H9 (cell line): Measurements from ENCODE around the gene ZNF804A. TPM values are rescaled to one million over a fixed set of nuclear protein-coding genes. Genes with fewer than 3 reads are reported as not detected.

ENCODE experiments used
- DNase-seq: peaks from one replicate; pipeline ENCODE4 v3.0.0-alpha.2; 2017
- H2AFZ ChIP-seq: one replicate; pipeline ENCODE4 v1.6.1; 2013; ENCODE audit warnings: mild to moderate bottlenecking, low read length, control low read depth, moderate library complexity
- H2AK5ac ChIP-seq: 2 replicates; pipeline ENCODE4 v1.6.1; 2013; ENCODE audit warnings: low read length, control low read depth, mixed read lengths; ENCODE audit not compliant: insufficient read length
- H2BK120ac ChIP-seq: one replicate; pipeline ENCODE4 v1.6.1; 2013; ENCODE audit warnings: low read depth, mild to moderate bottlenecking, low read length, control low read depth, inconsistent platforms; ENCODE audit not compliant: poor library complexity, severe bottlenecking
- H2BK12ac ChIP-seq: 2 replicates; pipeline ENCODE4 v1.6.1; 2013; ENCODE audit warnings: low read length, control low read depth, mixed read lengths, low read depth; ENCODE audit not compliant: insufficient read length
- H2BK15ac ChIP-seq: 2 replicates; pipeline ENCODE4 v1.6.1; 2013; ENCODE audit warnings: low read depth, low read length, control low read depth
- H2BK20ac ChIP-seq: one replicate; pipeline ENCODE4 v1.6.1; 2013; ENCODE audit warnings: low read depth, mild to moderate bottlenecking, low read length, control low read depth, inconsistent platforms; ENCODE audit not compliant: poor library complexity, severe bottlenecking
- H2BK5ac ChIP-seq: 2 replicates; pipeline ENCODE4 v1.6.1; 2013; ENCODE audit warnings: low read length, control low read depth, mixed read lengths; ENCODE audit not compliant: insufficient read length
- H3K14ac ChIP-seq: 2 replicates; pipeline ENCODE4 v1.6.1; 2013; ENCODE audit warnings: low read length, control low read depth; ENCODE audit not compliant: insufficient read depth
- H3K18ac ChIP-seq: 2 replicates; pipeline ENCODE4 v1.6.1; 2013; ENCODE audit warnings: low read depth, mild to moderate bottlenecking, mixed read lengths, low read length, control low read depth; ENCODE audit not compliant: insufficient read length
- H3K23ac ChIP-seq: 2 replicates; pipeline ENCODE4 v1.6.1; 2013; ENCODE audit warnings: low read length, control low read depth, mixed read lengths, low read depth; ENCODE audit not compliant: insufficient read length
- H3K23me2 ChIP-seq: 2 replicates; pipeline ENCODE4 v1.6.1; 2013; ENCODE audit warnings: low read depth, mild to moderate bottlenecking, mixed read lengths, low read length, control low read depth; ENCODE audit not compliant: insufficient read length, poor library complexity, severe bottlenecking
- H3K27ac ChIP-seq: 2 replicates; pipeline ENCODE4 v1.5.1; 2013; ENCODE audit warnings: low read length, control low read depth, mixed read lengths, low read depth; ENCODE audit not compliant: insufficient read length
- H3K27me3 ChIP-seq: 2 replicates; pipeline ENCODE4 v1.6.1; 2013; ENCODE audit warnings: low read length, control low read depth, inconsistent platforms; ENCODE audit not compliant: insufficient read depth
- H3K4ac ChIP-seq: 2 replicates; pipeline ENCODE4 v1.6.1; 2013; ENCODE audit warnings: low read depth, mild to moderate bottlenecking, control low read depth, inconsistent platforms, low read length, moderate library complexity
- H3K4me1 ChIP-seq: 2 replicates; pipeline ENCODE4 v1.6.1; 2013; ENCODE audit warnings: low read length, control low read depth, inconsistent platforms; ENCODE audit not compliant: insufficient read depth
- H3K4me2 ChIP-seq: 2 replicates; pipeline ENCODE4 v1.6.1; 2013; ENCODE audit warnings: low read length, control low read depth, mixed read lengths; ENCODE audit not compliant: insufficient read length, insufficient read depth
- H3K56ac ChIP-seq: 2 replicates; pipeline ENCODE4 v1.6.1; 2013; ENCODE audit warnings: low read depth, mild to moderate bottlenecking, mixed read lengths, low read length, control low read depth; ENCODE audit not compliant: insufficient read length
- H3K79me1 ChIP-seq: 2 replicates; pipeline ENCODE4 v1.6.1; 2013; ENCODE audit warnings: low read depth, mild to moderate bottlenecking, moderate library complexity, low read length, control low read depth, inconsistent platforms; ENCODE audit not compliant: insufficient read depth, poor library complexity, severe bottlenecking
- H3K79me2 ChIP-seq: 2 replicates; pipeline ENCODE4 v1.6.1; 2013; ENCODE audit warnings: low read length, control low read depth, inconsistent platforms; ENCODE audit not compliant: insufficient read depth
- H3K9ac ChIP-seq: 2 replicates; pipeline ENCODE4 v1.6.1; 2013; ENCODE audit warnings: low read length, control low read depth, mixed read lengths; ENCODE audit not compliant: insufficient read length; ENCODE audit errors: extremely low read depth
- H3K9me3 ChIP-seq: one replicate; pipeline ENCODE4 v1.6.1; 2013; ENCODE audit warnings: low read depth, low read length, inconsistent platforms; ENCODE audit not compliant: control insufficient read depth
- H3T11ph ChIP-seq: one replicate; pipeline ENCODE4 v1.6.1; 2013; ENCODE audit warnings: mild to moderate bottlenecking, low read length, control low read depth, inconsistent platforms
- H4K20me1 ChIP-seq: one replicate; pipeline ENCODE4 v1.6.1; 2013; ENCODE audit not compliant: control insufficient read depth, insufficient read length, insufficient read depth
- H4K5ac ChIP-seq: 2 replicates; pipeline ENCODE4 v1.6.1; 2013; ENCODE audit warnings: low read depth, mild to moderate bottlenecking, mixed read lengths, low read length, control low read depth; ENCODE audit not compliant: insufficient read length
- H4K8ac ChIP-seq: replicated peaks from 2 replicates; pipeline ENCODE4 v1.6.1; 2013; ENCODE audit warnings: low read length, control low read depth, mixed read lengths, low read depth; ENCODE audit not compliant: insufficient read length
- H4K91ac ChIP-seq: 2 replicates; pipeline ENCODE4 v1.6.1; 2013; ENCODE audit warnings: low read depth, mild to moderate bottlenecking, moderate library complexity, mixed read lengths, low read length, control low read depth; ENCODE audit not compliant: insufficient read length
- H3K27ac Mint-ChIP-seq, 3 experiments: 2 replicates in 2 of 3; 3 replicates in 1 of 3; pipeline ENCODE4 v1.8.0; 2020 to 2021; ENCODE audit warnings: mixed read lengths in 3 of 3, mild to moderate bottlenecking in 1 of 3, moderate library complexity in 1 of 3
- H3K27me3 Mint-ChIP-seq: 2 replicates; pipeline ENCODE4 v1.8.0; 2021; ENCODE audit warnings: low read depth, mild to moderate bottlenecking, moderate library complexity, mixed read lengths
- H3K36me3 Mint-ChIP-seq, 3 experiments: 2 replicates in 2 of 3; 3 replicates in 1 of 3; pipeline ENCODE4 v1.8.0; 2020 to 2021; ENCODE audit warnings: low read depth in 3 of 3, mixed read lengths in 3 of 3; ENCODE audit not compliant: insufficient read depth in 1 of 3
- H3K4me1 Mint-ChIP-seq, 2 experiments: 2 replicates each; pipeline ENCODE4 v1.8.0; 2020; ENCODE audit warnings: mixed read lengths in 2 of 2
- H3K4me3 Mint-ChIP-seq, 2 experiments: 2 replicates in 1 of 2; 3 replicates in 1 of 2; pipeline ENCODE4 v1.8.0; 2020 to 2021; ENCODE audit warnings: mild to moderate bottlenecking in 2 of 2, mixed read lengths in 2 of 2, moderate library complexity in 1 of 2
- H3K9me3 Mint-ChIP-seq, 2 experiments: 2 replicates in 1 of 2; 3 replicates in 1 of 2; pipeline ENCODE4 v1.8.0; 2020; ENCODE audit warnings: mild to moderate bottlenecking in 2 of 2, mixed read lengths in 2 of 2, moderate library complexity in 1 of 2
- CTCF ChIP-seq: fragments of 200-600 bp; sonication (generic); conservative IDR thresholded peaks from 3 replicates; pipeline ENCODE4 v1.8.0; 2021; ENCODE audit warnings: antibody characterized with exemption, mild to moderate bottlenecking
- WGBS: extraction: QIAGEN DNeasy Blood & Tissue Kit; methylation state at CpG from one replicate; pipeline ENCODE4 v1.1.7; 2013; ENCODE audit warnings: missing lambda C conversion rate, low lambda C conversion rate, mixed read lengths; ENCODE audit not compliant: insufficient read length; ENCODE audit errors: extremely low coverage; 5-methylcytosine and 5-hydroxymethylcytosine counted together
- total RNA-seq: library from RNA; stranded (reverse); gene quantifications from 2 replicates; pipeline ENCODE4 v1.2.1, GENCODE V29; 2021

Gene ZNF804A
- total RNA-seq, 1 experiment from 2014 or later = not detected

- no peaks in the 10 kb centered on the region for H3K36me3 Mint-ChIP-seq
- no CpG with 5 or more reads among the region's 3 CpGs for WGBS
- Histone ChIP-seq H3K4me2 (no peak overlapping the region), H4K91ac (no peak overlapping the region), H3K79me1 (no peaks in the 10 kb centered on the region), H2BK120ac (no peak overlapping the region), H3K79me2 (no peaks in the 10 kb centered on the region), H2AFZ (no peak overlapping the region), H3K4me1 (no peaks in the 10 kb centered on the region), H3K14ac (no peak overlapping the region), H3K18ac (no peak overlapping the region), H3K9ac (no peak overlapping the region), H3K4ac (no peak overlapping the region), H4K8ac (no peak overlapping the region), H4K20me1 (no peaks in the 10 kb centered on the region), H2BK12ac (no peak overlapping the region), H2BK5ac (no peak overlapping the region), H3K27me3 (no peaks in the 10 kb centered on the region), H2AK5ac (no peak overlapping the region), H3K56ac (no peak overlapping the region), H3K27ac (no peak overlapping the region), H3T11ph (no peak overlapping the region), H4K5ac (no peak overlapping the region), H3K9me3 (no peaks in the 10 kb centered on the region), H3K23ac (no peak overlapping the region), H2BK15ac (no peak overlapping the region), H2BK20ac (no peak overlapping the region), H3K23me2 (no peaks in the 10 kb centered on the region)
- no peak for DNase-seq
- H3K27ac Mint-ChIP-seq = no peak overlapping the region
- no peak for TF ChIP-seq CTCF
- no peaks in the 10 kb centered on the region for H3K9me3 Mint-ChIP-seq
- no peaks in the 10 kb centered on the region for H3K27me3 Mint-ChIP-seq
- H3K4me3 Mint-ChIP-seq = no peak overlapping the region
- H3K4me1 Mint-ChIP-seq = no peaks in the 10 kb centered on the region
Measured at GRCh38 chr2:184698476-184698875, 100.1 kb downstream of the ZNF804A start.
